Common myeloid progenitor, CD34-positive (primary cell): ENCODE results near the gene TTC34.
A peak's percentile ranks its signal among the peaks of the same experiment; 100 is the strongest.

Experiments used
- CTCF ChIA-PET: fragments of 350-600 bp; sonication (Branson Sonifier 250); formaldehyde crosslinking; loops from one replicate; lab custom pipeline; 2021; ENCODE audit warnings: antibody characterized with exemption; lab: Charles Lee
- POLR2A ChIA-PET: fragments of 350-600 bp; sonication (Branson Sonifier 250); formaldehyde crosslinking; loops from one replicate; lab custom pipeline; 2021; ENCODE audit warnings: antibody characterized with exemption; lab: Charles Lee
- DNase-seq, 3 donors: peaks; one replicate each; pipeline versions ENCODE4 v3.0.0 to v3.0.0-alpha.2; 2013
- H3K27ac ChIP-seq, 2 experiments: 1 replicate in 1 of 2; 2 replicates in 1 of 2; pipeline ENCODE4 v1.7.0; 2013; ENCODE audit warnings: inconsistent platforms in 2 of 2, low read length in 2 of 2, mild to moderate bottlenecking in 2 of 2, low read depth in 1 of 2, moderate library complexity in 1 of 2; ENCODE audit not compliant: severe bottlenecking in 2 of 2, insufficient read depth in 1 of 2, poor library complexity in 1 of 2
- H3K27me3 ChIP-seq, 5 experiments: replicated peaks in 2 of 5; 1 replicate in 3 of 5; 2 replicates in 2 of 5; pipeline versions ENCODE4 v1.6.1 to v1.7.0; 2013; ENCODE audit warnings: low read length in 4 of 5, mild to moderate bottlenecking in 2 of 5, moderate library complexity in 2 of 5, inconsistent platforms in 1 of 5; ENCODE audit not compliant: insufficient read depth in 5 of 5, control insufficient read depth in 4 of 5
- H3K36me3 ChIP-seq, 4 experiments: 1 replicate in 2 of 4; 2 replicates in 2 of 4; pipeline versions ENCODE4 v1.6.1 to v1.7.0; 2013; ENCODE audit warnings: low read length in 3 of 4, control low read depth in 1 of 4, mild to moderate bottlenecking in 1 of 4; ENCODE audit not compliant: control insufficient read depth in 4 of 4, insufficient read depth in 4 of 4
- H3K4me1 ChIP-seq, 4 experiments: 1 replicate in 3 of 4; 2 replicates in 1 of 4; pipeline versions ENCODE4 v1.6.1 to v1.7.1; 2013; ENCODE audit warnings: low read length in 3 of 4, mild to moderate bottlenecking in 3 of 4, control low read depth in 1 of 4, inconsistent platforms in 1 of 4, moderate library complexity in 1 of 4; ENCODE audit not compliant: control insufficient read depth in 4 of 4, insufficient read depth in 4 of 4; ENCODE audit errors: control extremely low read depth in 1 of 4
- H3K4me3 ChIP-seq, 7 experiments: 1 replicate in 4 of 7; 2 replicates in 3 of 7; pipeline versions ENCODE4 v1.5.1 to v1.7.0; 2013; ENCODE audit warnings: mild to moderate bottlenecking in 7 of 7, low read length in 6 of 7, moderate library complexity in 6 of 7, inconsistent platforms in 2 of 7, low read depth in 2 of 7, control low read depth in 1 of 7; ENCODE audit not compliant: insufficient read depth in 4 of 7, control insufficient read depth in 1 of 7; ENCODE audit errors: extremely low read depth in 1 of 7
- H3K9me3 ChIP-seq, 5 experiments: 1 replicate in 4 of 5; 2 replicates in 1 of 5; pipeline versions ENCODE4 v1.6.1 to v1.7.1; 2013; ENCODE audit warnings: low read length in 4 of 5, mild to moderate bottlenecking in 2 of 5, inconsistent platforms in 1 of 5, low read depth in 1 of 5, moderate library complexity in 1 of 5; ENCODE audit not compliant: control insufficient read depth in 4 of 5, insufficient read depth in 2 of 5; ENCODE audit errors: control extremely low read depth in 1 of 5
- WGBS: methylation state at CpG from one replicate; pipeline ENCODE4 v1.1.5; 2013; ENCODE audit not compliant: insufficient coverage; 5-methylcytosine and 5-hydroxymethylcytosine counted together

Gene TTC34

DNA sequence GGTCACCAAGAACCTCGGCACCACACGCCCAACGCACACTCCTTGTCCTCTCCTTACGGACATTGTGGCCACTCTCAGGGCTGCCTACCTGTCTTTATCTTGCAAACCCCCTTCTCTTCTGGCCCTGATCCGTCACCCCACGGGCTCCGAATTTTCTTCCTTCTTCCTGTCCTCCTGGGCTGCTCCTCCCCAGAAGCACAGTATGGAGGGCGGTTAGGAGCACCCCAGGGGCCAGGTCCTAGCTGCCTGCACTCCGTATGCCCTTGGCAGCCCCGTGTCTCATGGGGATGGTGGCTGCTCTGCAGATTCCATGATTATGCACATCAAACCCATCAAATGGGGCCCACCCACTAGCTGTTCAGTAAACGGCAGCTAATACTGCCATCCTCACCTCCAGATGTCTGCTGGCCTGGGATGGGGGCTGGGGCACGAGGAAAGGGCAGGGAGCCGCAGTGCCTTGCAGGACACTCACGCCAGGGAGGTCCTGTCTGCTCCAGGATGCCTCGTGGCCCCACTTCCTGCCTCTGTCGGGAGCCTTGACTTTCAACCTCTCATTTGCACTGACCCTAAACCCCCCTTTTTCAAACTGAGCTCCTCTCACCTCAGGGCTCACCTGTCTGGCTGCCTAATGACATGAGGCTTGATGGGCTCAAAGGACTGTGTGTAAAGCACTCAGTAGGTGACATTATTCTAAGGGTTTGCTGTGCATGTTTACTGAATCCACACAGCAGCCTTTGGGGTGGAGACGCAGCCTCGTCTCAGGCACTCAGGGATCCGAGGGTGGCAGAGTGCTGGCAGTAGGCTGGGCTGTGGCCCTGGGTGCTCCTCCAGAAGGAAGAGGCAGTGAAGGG is 4.4 kb downstream of the TTC34 start:
- DNase-seq = no peak
- ChIA-PET CTCF (interaction anchor here (1.2 to 1.6 kb wide), 3 partner anchors 7 to 19 kb away, joined by 3 to 4 read pairs (median 4); no protein-coding TSS in a partner anchor), POLR2A (no interaction called here)
- Histone ChIP-seq H3K27ac (no peak overlapping the region), H3K36me3 (no peaks in the 10 kb centered on the region), H3K9me3 (peaks cover 0 to 23% (median 13%) of the 10 kb centered on the region in 5 experiments), H3K27me3 (peaks cover 0 to 56% (median 4%) of the 10 kb centered on the region in 5 experiments), H3K4me3 (no peak overlapping the region), H3K4me1 (peaks cover 0 to 5% (median 2%) of the 10 kb centered on the region in 4 experiments)
- WGBS = 57% methylated on average over 17 of the region's 19 CpGs

- ChIA-PET CTCF (interaction anchor here (1.3 kb wide), 1 partner anchor 9 kb away, joined by 4 read pairs; no protein-coding TSS in a partner anchor), POLR2A (no interaction called here)
- peaks cover 0 to 62% (median 9%) of the 10 kb centered on the region in 5 experiments for H3K27me3 ChIP-seq
- DNase-seq = no peak
- no peak overlapping the region for H3K27ac ChIP-seq
- H3K36me3 ChIP-seq = no peaks in the 10 kb centered on the region
- peaks cover 0 to 32% (median 22%) of the 10 kb centered on the region in 5 experiments for H3K9me3 ChIP-seq
- WGBS = 86% methylated on average over 5 of the region's 6 CpGs
- H3K4me3 ChIP-seq = no peak overlapping the region
- no peaks in the 10 kb centered on the region for H3K4me1 ChIP-seq
Observed at GRCh38 chr1:2795926-2796325, 5.6 kb downstream of the TTC34 start.

GRCh38 chr1:2791027-2791760 is 10.3 kb downstream of the TTC34 start:
- CTCF ChIA-PET = no interaction called here
- H3K4me3 ChIP-seq = no peak overlapping the region
- no peak for DNase-seq
- POLR2A ChIA-PET = no interaction called here
- no peak overlapping the region for H3K27ac ChIP-seq
- WGBS = 80% methylated on average over 14 of the region's 18 CpGs
- peaks cover 0 to 25% (median 20%) of the 10 kb centered on the region in 4 experiments for H3K4me1 ChIP-seq
- no peaks in the 10 kb centered on the region for H3K36me3 ChIP-seq
- H3K9me3 ChIP-seq = peaks cover 0 to 32% (median 22%) of the 10 kb centered on the region in 5 experiments
- H3K27me3 ChIP-seq = peaks cover 0 to 82% (median 20%) of the 10 kb centered on the region in 5 experiments

- Histone ChIP-seq H3K36me3 (no peaks in the 10 kb centered on the region), H3K9me3 (peaks cover 0 to 32% (median 21%) of the 10 kb centered on the region in 5 experiments), H3K4me3 (no peak overlapping the region), H3K27me3 (peaks cover 0 to 72% (median 20%) of the 10 kb centered on the region in 5 experiments), H3K4me1 (peaks cover 0 to 25% (median 20%) of the 10 kb centered on the region in 4 experiments), H3K27ac (no peak overlapping the region)
- ChIA-PET POLR2A (no interaction called here), CTCF (interaction anchor here (1.9 kb wide), 1 partner anchor 10 kb away, joined by 6 read pairs; no protein-coding TSS in a partner anchor)
- no peak for DNase-seq
- 24% methylated on average over 45 of the region's 58 CpGs for WGBS
Observed at GRCh38 chr1:2789986-2790581, 11.4 kb downstream of the TTC34 start.

GRCh38 chr1:2789164-2789985 is 12.1 kb downstream of the TTC34 start:
- ChIA-PET POLR2A (no interaction called here), CTCF (interaction anchor here (1.2 to 1.9 kb wide), 2 partner anchors 10 to 13 kb away, joined by 3 to 6 read pairs; no protein-coding TSS in a partner anchor)
- H3K27ac ChIP-seq = no peak overlapping the region
- no peaks in the 10 kb centered on the region for H3K36me3 ChIP-seq
- H3K27me3 ChIP-seq = peaks cover 0 to 72% (median 20%) of the 10 kb centered on the region in 5 experiments
- H3K9me3 ChIP-seq = peaks cover 0 to 30% (median 21%) of the 10 kb centered on the region in 5 experiments
- H3K4me3 ChIP-seq = peak overlapping the region in 3 of 7 experiments; percentile 19 to 55 (median 54)
- H3K4me1 ChIP-seq = peaks cover 0 to 25% (median 20%) of the 10 kb centered on the region in 4 experiments
- WGBS = 2% methylated on average over 79 of the region's 79 CpGs
- peak; percentile 50 to 90 (median 83) for DNase-seq

- H3K4me3 ChIP-seq = peak overlapping the region in 2 of 7 experiments; percentile 54 to 55
- no peaks in the 10 kb centered on the region for H3K36me3 ChIP-seq
- ChIA-PET CTCF (interaction anchor here (1.2 to 1.9 kb wide), 2 partner anchors 9 to 13 kb away, joined by 3 to 6 read pairs; no protein-coding TSS in a partner anchor), POLR2A (no interaction called here)
- WGBS = 53% methylated on average over 10 of the region's 19 CpGs
- no peak for DNase-seq
- peaks cover 0 to 24% (median 17%) of the 10 kb centered on the region in 5 experiments for H3K9me3 ChIP-seq
- H3K27me3 ChIP-seq = peaks cover 0 to 66% (median 20%) of the 10 kb centered on the region in 5 experiments
- H3K4me1 ChIP-seq = peaks cover 0 to 25% (median 20%) of the 10 kb centered on the region in 4 experiments
- H3K27ac ChIP-seq = no peak overlapping the region
Observed at GRCh38 chr1:2788506-2789163, 12.9 kb downstream of the TTC34 start.
